T-helper 1 cell (primary cell): ENCODE data around the gene EVC.
"Not testable (repeated sequence)": the region's sequence is repeated elsewhere in the genome, so short reads cannot be mapped to it uniquely, and the experiment has no call there.

Experiments
- DNase-seq, 5 donors: peaks; one replicate each; pipeline ENCODE4 v3.0.0-alpha.2; 2012 to 2020

Gene EVC

GRCh38 chr4:5789141-5789540, 78.1 kb downstream of the EVC start:
- no peak for DNase-seq

GRCh38 chr4:5790546-5790857, 79.5 kb downstream of the EVC start:
- no peak for DNase-seq

GRCh38 chr4:5791654-5792053, 80.7 kb downstream of the EVC start:
- DNase-seq, result no peak

- no peak for DNase-seq
Observed at GRCh38 chr4:5793514-5793913, 82.5 kb downstream of the EVC start.

GRCh38 chr4:5795580-5795979, 84.6 kb downstream of the EVC start:
- no peak for DNase-seq

- DNase-seq, result no peak
Observed at GRCh38 chr4:5796976-5797375, 86.0 kb downstream of the EVC start.

GRCh38 chr4:5797866-5798265, 86.9 kb downstream of the EVC start:
- no peak for DNase-seq

- DNase-seq, result no peak
Observed at GRCh38 chr4:5798462-5798861, 87.5 kb downstream of the EVC start.

GRCh38 chr4:5798946-5799345, 87.9 kb downstream of the EVC start:
- DNase-seq, result no peak

GRCh38 chr4:5799406-5799805, 88.4 kb downstream of the EVC start:
- DNase-seq, result no peak

- no peak for DNase-seq
Observed at GRCh38 chr4:5800496-5800895, 89.5 kb downstream of the EVC start.

- DNase-seq, result no peak
Observed at GRCh38 chr4:5801696-5802095, 90.7 kb downstream of the EVC start.

GRCh38 chr4:5802565-5802964, 91.6 kb downstream of the EVC start:
- no peak for DNase-seq

- no peak for DNase-seq
Observed at GRCh38 chr4:5804656-5805055, 93.7 kb downstream of the EVC start.

GRCh38 chr4:5805270-5805669, 94.3 kb downstream of the EVC start:
- no peak for DNase-seq

- no peak for DNase-seq
Observed at GRCh38 chr4:5808081-5808741, 97.2 kb downstream of the EVC start.

GRCh38 chr4:5809216-5809776, 98.3 kb downstream of the EVC start:
- DNase-seq, result no peak

GRCh38 chr4:5810151-5810550, 99.2 kb downstream of the EVC start:
- no peak for DNase-seq

GRCh38 chr4:5810770-5811430, 99.9 kb downstream of the EVC start:
- DNase-seq, result no peak

- not testable (repeated sequence) for DNase-seq
Observed at GRCh38 chr4:5812057-5812456, 101.1 kb downstream of the EVC start.

GRCh38 chr4:5812506-5813229, 101.7 kb downstream of the EVC start:
- peak in 1 of 5 donors; percentile 40 for DNase-seq

- no peak for DNase-seq
Observed at GRCh38 chr4:5813882-5814255, 102.9 kb downstream of the EVC start.

GRCh38 chr4:5814421-5814820, 103.4 kb downstream of the EVC start:
- no peak for DNase-seq

- no peak for DNase-seq
Observed at GRCh38 chr4:5815641-5816040, 104.6 kb downstream of the EVC start.
